ENCODE results near the gene SELENON. TPM values are rescaled to one million over a fixed set of nuclear protein-coding genes. Genes with fewer than 3 reads are reported as not detected.

SELENON gene
- total and polyA plus RNA-seq, 12 donors, result 8.7 to 105 (median 67.8) TPM

GRCh38 chr1:25864434-25864833, 64.4 kb downstream of the SELENON start:
- no peaks in the 10 kb centered on the region for H3K27me3 ChIP-seq
- H3K4me1 ChIP-seq (replicated peaks in 1 of 2), result peaks cover 0 to 16% of the 10 kb centered on the region in 2 donors
- DNase-seq, result peak in 1 of 7 donors; percentile 8
- no peak overlapping the region for H3K27ac ChIP-seq
- H3K9me3 ChIP-seq (replicated peaks in 1 of 3), result no peaks in the 10 kb centered on the region
- no peak overlapping the region for H3K4me3 ChIP-seq
- TF ChIP-seq POLR2A (IDR thresholded peaks at IDR 0.05) (no peak), CTCF (IDR thresholded peaks at IDR 0.05) (no peak)
- H3K36me3 ChIP-seq (replicated peaks in 1 of 2), result peaks cover 0 to 22% of the 10 kb centered on the region in 2 donors
- WGBS, 4 donors, result 88 to 96% (median 92%) methylated on average over 3 of the region's 3 CpGs
- intact Hi-C loops (cut with DNase I), result loop anchor here in 1 of 2 donors (5.0 kb wide), 1 partner anchor 42 kb away; no protein-coding TSS in a partner anchor

GRCh38 chr1:25866288-25866687, 66.3 kb downstream of the SELENON start:
- Histone ChIP-seq H3K27ac (no peak overlapping the region), H3K4me1 (replicated peaks in 1 of 2) (peaks cover 12 to 16% of the 10 kb centered on the region in 2 donors), H3K9me3 (replicated peaks in 1 of 3) (no peaks in the 10 kb centered on the region), H3K36me3 (replicated peaks in 1 of 2) (peaks cover 0 to 22% of the 10 kb centered on the region in 2 donors), H3K4me3 (no peak overlapping the region), H3K27me3 (no peaks in the 10 kb centered on the region)
- intact Hi-C loops (cut with DNase I), result no loop called here
- peak in 1 of 7 donors; percentile 2 for DNase-seq
- TF ChIP-seq CTCF (IDR thresholded peaks at IDR 0.05) (no peak), POLR2A (IDR thresholded peaks at IDR 0.05) (no peak)
- WGBS, 4 donors, result 59 to 80% (median 69%) methylated on average over 1 of the region's 1 CpG

GRCh38 chr1:25867210-25867991, 67.4 kb downstream of the SELENON start:
- no peaks in the 10 kb centered on the region for H3K27me3 ChIP-seq
- no peak for TF ChIP-seq POLR2A (IDR thresholded peaks at IDR 0.05)
- no peak overlapping the region for H3K4me3 ChIP-seq
- peaks cover 0 to 18% of the 10 kb centered on the region in 2 donors for H3K36me3 ChIP-seq (replicated peaks in 1 of 2)
- 72 to 82% (median 78%) methylated on average over 6 to 9 of the region's 9 CpGs for whole genome bisulfite sequencing, 4 donors
- no peak overlapping the region for H3K27ac ChIP-seq
- intact Hi-C loops (cut with DNase I), result no loop called here
- peak in 2 of 7 donors; percentile 15 to 47 for DNase-seq
- no peaks in the 10 kb centered on the region for H3K9me3 ChIP-seq (replicated peaks in 1 of 3)
- H3K4me1 ChIP-seq (replicated peaks in 1 of 2), result peaks cover 22 to 23% of the 10 kb centered on the region in 2 donors

Other genes with a start within 250 kb of the SELENON start
- gene MAN1C1, start 183.4 kb upstream of the SELENON start, total RNA-seq, result 10 to 100 TPM in 8 of 9 donors, 1 to 10 TPM in 1; 2.7 to 58.7 (median 30.0) TPM
- gene MAN1C1, start 183.4 kb upstream of the SELENON start, polyA plus RNA-seq, result 10 to 100 TPM in 2 of 3 donors, 1 to 10 TPM in 1; 8.3 to 14.1 (median 13.7) TPM
- gene MTFR1L, start 19.8 kb downstream of the SELENON start, total RNA-seq, result 100 to 1,000 TPM; 116 to 285 (median 187) TPM
- gene MTFR1L, start 19.8 kb downstream of the SELENON start, polyA plus RNA-seq, result 100 to 1,000 TPM; 157 to 298 (median 284) TPM
- 1 to 10 TPM in 3 of 9 donors, under 1 TPM in 6; 0.24 to 3.4 (median 0.83) TPM for gene AUNIP, start 59.3 kb downstream of the SELENON start, total RNA-seq
- 1 to 10 TPM in 1 of 3 donors, under 1 TPM in 2; 0.56 to 1.2 (median 0.74) TPM for gene AUNIP, start 59.3 kb downstream of the SELENON start, polyA plus RNA-seq
- gene PAQR7, start 75.5 kb downstream of the SELENON start, total RNA-seq, result 10 to 100 TPM; 30.2 to 71.8 (median 35.6) TPM
- gene PAQR7, start 75.5 kb downstream of the SELENON start, polyA plus RNA-seq, result 10 to 100 TPM; 19.9 to 26.1 (median 20.6) TPM
- 100 to 1,000 TPM in 1 of 9 donors, 10 to 100 TPM in 7, 1 to 10 TPM in 1; 7.9 to 242 (median 22.4) TPM for gene STMN1, start 106.2 kb downstream of the SELENON start, total RNA-seq
- 10 to 100 TPM; 32.6 to 88.7 (median 37.6) TPM for gene STMN1, start 106.2 kb downstream of the SELENON start, polyA plus RNA-seq
- gene PAFAH2, start 197.9 kb downstream of the SELENON start, total RNA-seq, result 10 to 100 TPM in 8 of 9 donors, 1 to 10 TPM in 1; 6.6 to 32.8 (median 14.9) TPM
- gene PAFAH2, start 197.9 kb downstream of the SELENON start, polyA plus RNA-seq, result 10 to 100 TPM in 1 of 3 donors, 1 to 10 TPM in 2; 8.3 to 12.3 (median 8.4) TPM
- gene EXTL1, start 221.6 kb downstream of the SELENON start, total RNA-seq, result 1 to 10 TPM in 7 of 9 donors, under 1 TPM in 2; 0.50 to 6.5 (median 2.1) TPM
- gene EXTL1, start 221.6 kb downstream of the SELENON start, polyA plus RNA-seq, result 1 to 10 TPM in 2 of 3 donors, under 1 TPM in 1; 0.31 to 4.2 (median 1.1) TPM
- 1 to 10 TPM in 5 of 9 donors, under 1 TPM in 4; 0.06 to 4.8 (median 1.1) TPM for gene SLC30A2, start 245.9 kb downstream of the SELENON start, total RNA-seq
- gene SLC30A2, start 245.9 kb downstream of the SELENON start, polyA plus RNA-seq, result under 1 TPM; 0.15 to 0.32 (median 0.27) TPM

Measured in adrenal gland (tissue), 12 donors.